Esophagus squamous epithelium (tissue), 4 donors: ENCODE measurements around the gene SUPT3H.

Experiments used
- CTCF ChIP-seq, 6 experiments: fragments of 450-650 bp in 4 of 6; fragments of 200-600 bp in 2 of 6; sonication (generic) in 2 of 6; IDR thresholded peaks; one replicate each; pipeline ENCODE4 v1.5.1; 2016 to 2019; ENCODE audit warnings: antibody characterized with exemption in 6 of 6, mild to moderate bottlenecking in 4 of 6, moderate library complexity in 4 of 6
- POLR2A ChIP-seq, 4 donors: fragments of 450-650 bp; IDR thresholded peaks; one replicate each; pipeline ENCODE4 v1.6.1; 2017; ENCODE audit warnings: antibody characterized with exemption in 4 of 4, mild to moderate bottlenecking in 4 of 4, moderate library complexity in 3 of 4

GRCh38 chr6:45426251-45426650, 48.5 kb upstream of the SUPT3H start:
- TF ChIP-seq CTCF (IDR thresholded peaks at IDR 0.05): no peak
- TF ChIP-seq POLR2A (IDR thresholded peaks at IDR 0.05): no peak
